Measurements from ENCODE around the gene ZNF808.
"Not testable (repeated sequence)": the region's sequence is repeated elsewhere in the genome, so short reads cannot be mapped to it uniquely, and the experiment has no call there.

Gene ZNF808

GRCh38 chr19:52536448-52536800 is 9.0 kb downstream of the ZNF808 start:
- TF ChIP-seq, protein P1, sequence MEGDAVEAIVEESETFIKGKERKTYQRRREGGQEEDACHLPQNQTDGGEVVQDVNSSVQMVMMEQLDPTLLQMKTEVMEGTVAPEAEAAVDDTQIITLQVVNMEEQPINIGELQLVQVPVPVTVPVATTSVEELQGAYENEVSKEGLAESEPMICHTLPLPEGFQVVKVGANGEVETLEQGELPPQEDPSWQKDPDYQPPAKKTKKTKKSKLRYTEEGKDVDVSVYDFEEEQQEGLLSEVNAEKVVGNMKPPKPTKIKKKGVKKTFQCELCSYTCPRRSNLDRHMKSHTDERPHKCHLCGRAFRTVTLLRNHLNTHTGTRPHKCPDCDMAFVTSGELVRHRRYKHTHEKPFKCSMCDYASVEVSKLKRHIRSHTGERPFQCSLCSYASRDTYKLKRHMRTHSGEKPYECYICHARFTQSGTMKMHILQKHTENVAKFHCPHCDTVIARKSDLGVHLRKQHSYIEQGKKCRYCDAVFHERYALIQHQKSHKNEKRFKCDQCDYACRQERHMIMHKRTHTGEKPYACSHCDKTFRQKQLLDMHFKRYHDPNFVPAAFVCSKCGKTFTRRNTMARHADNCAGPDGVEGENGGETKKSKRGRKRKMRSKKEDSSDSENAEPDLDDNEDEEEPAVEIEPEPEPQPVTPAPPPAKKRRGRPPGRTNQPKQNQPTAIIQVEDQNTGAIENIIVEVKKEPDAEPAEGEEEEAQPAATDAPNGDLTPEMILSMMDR (IDR thresholded peaks at IDR 0.05; ENCODE audit: borderline replicate concordance, control extremely low read depth, extremely low read depth, insufficient read depth, missing control alignments), result no peak
- in situ Hi-C loops (cut with MboI; ENCODE audit: low sequenced_read_pairs, unreplicated experiment), result no loop called here
- no peak for DNase-seq (ENCODE audit: low spot score)

GRCh38 chr19:52538815-52539214 is 11.3 kb downstream of the ZNF808 start:
- in situ Hi-C loops (cut with MboI; ENCODE audit: low sequenced_read_pairs, unreplicated experiment); DNase-seq (ENCODE audit: low spot score): not testable (repeated sequence)

DNA sequence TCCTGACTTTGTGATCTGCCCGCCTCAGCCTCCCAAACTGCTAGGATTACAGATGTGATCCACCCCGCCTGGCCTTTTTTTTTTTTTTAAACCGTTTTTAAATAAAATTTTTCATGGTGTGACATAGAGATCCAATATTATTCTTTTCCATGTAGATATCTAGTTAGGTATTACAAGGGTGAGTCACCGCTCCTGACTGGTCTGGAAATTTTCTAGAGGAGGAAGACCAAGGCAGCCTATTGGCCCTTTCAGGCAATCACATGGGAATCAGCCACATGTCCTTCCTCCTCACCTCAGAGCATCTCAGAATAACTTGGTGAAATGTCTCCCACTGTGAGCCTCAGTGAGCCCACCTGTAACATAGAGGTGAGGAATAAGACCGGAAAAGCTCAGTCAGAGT is 13.7 kb downstream of the ZNF808 start:
- DNase-seq (ENCODE audit: low spot score); in situ Hi-C loops (cut with MboI; ENCODE audit: low sequenced_read_pairs, unreplicated experiment): not testable (repeated sequence)

- TF ChIP-seq, protein P1 (IDR thresholded peaks at IDR 0.05; ENCODE audit: borderline replicate concordance, control extremely low read depth, extremely low read depth, insufficient read depth, missing control alignments), result no peak
- no peak for DNase-seq (ENCODE audit: low spot score)
- in situ Hi-C loops (cut with MboI; ENCODE audit: low sequenced_read_pairs, unreplicated experiment), result no loop called here
Observed at GRCh38 chr19:52541608-52542007, 14.1 kb downstream of the ZNF808 start.

DNA sequence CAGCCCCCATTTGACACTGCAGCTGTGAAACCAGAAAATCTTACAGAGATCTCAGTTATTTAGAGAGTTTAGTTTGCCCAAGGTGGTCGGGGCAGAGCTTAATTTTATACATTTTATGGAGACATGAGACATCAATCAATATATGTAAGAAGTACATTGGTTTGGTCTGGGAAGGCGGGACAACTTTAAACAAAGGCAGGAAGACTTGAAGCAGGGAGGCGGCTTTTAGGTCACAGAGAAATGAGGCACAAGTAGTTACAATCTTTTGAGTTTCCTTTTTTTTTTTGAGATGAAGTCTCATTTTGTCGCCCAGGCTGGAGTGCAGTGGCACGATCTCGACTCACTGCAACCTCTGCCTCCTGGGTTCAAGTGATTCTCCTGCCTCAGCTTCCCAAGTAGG is 15.1 kb downstream of the ZNF808 start:
- DNase-seq (ENCODE audit: low spot score); in situ Hi-C loops (cut with MboI; ENCODE audit: low sequenced_read_pairs, unreplicated experiment): not testable (repeated sequence)

DNA sequence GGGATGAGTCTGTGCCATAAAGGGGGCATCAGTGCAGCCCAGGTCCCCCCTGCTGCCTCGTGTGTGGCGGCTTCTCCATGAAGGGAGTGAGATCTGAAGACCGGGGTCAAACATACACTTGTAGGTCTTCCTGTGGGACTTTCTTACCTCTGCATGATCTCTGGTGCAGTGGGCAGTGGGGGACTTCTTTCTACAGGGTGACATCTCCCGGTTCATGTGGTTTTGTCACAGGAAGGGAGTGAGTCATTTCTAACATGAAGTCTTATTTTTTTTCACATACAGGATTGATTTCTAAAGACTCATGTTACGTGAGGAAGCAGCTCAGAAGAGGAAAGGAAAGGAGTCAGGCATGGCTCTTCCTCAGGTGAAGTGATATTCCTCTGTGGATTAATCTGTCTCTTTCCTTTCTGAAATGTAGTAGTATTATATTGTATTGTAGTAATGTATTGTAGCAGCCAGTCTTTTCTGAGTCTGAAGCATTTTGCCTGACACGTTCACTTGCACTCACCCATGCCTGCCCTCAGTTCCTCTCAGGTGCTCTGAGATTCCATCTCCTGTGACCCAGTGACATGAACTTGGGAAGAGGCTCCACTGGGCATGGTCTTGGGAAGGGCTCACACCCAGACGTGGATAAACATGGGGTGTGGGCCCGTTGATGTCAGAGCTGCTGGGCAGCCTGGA is 15.7 kb downstream of the ZNF808 start:
- no peak for DNase-seq (ENCODE audit: low spot score)
- TF ChIP-seq, protein P1 (IDR thresholded peaks at IDR 0.05; ENCODE audit: borderline replicate concordance, control extremely low read depth, extremely low read depth, insufficient read depth, missing control alignments), result no peak
- in situ Hi-C loops (cut with MboI; ENCODE audit: low sequenced_read_pairs, unreplicated experiment), result no loop called here

GRCh38 chr19:52554216-52554971 is 26.9 kb downstream of the ZNF808 start:
- DNase-seq (ENCODE audit: low spot score), result no peak
- in situ Hi-C loops (cut with MboI; ENCODE audit: low sequenced_read_pairs, unreplicated experiment), result no loop called here
- TF ChIP-seq, protein P1 (IDR thresholded peaks at IDR 0.05; ENCODE audit: borderline replicate concordance, control extremely low read depth, extremely low read depth, insufficient read depth, missing control alignments), result no peak

DNA sequence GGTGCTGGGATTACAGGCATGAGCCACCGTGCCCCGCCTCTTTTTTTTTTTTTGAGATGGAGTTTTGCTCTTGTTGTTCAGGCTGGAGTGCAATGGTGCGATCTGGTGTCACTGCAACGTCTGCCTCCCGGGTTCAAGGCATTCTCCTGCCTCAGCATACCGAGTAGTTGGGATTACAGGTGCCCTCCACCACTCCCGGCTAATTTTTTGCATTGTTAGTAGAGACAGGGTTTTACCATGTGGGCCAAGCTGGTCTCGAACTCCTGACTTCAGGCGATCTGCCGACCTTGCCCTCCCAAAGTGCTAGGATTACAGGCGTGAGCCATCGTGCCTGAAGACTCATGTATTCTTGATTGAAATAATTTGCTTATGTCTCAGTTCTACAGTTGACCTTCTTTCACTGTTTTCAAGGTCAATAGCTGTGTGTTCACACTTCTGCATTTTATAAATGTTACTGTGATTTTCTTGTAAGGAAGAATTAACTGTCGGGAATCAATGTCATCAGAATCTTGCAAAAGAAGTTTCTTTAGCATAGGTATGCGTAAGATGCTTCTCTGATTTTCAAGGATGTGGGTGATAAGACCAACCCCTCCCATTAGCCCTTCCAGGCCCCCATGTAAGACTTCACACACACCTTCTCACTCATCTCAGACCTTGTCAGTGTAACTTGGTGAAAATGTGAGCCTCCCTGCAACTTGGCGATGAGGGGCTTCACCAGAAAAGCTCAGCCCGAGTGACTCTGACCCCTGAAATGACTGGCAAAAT is 29.9 kb downstream of the ZNF808 start:
- no peak for DNase-seq (ENCODE audit: low spot score)
- TF ChIP-seq, protein P1 (IDR thresholded peaks at IDR 0.05; ENCODE audit: borderline replicate concordance, control extremely low read depth, extremely low read depth, insufficient read depth, missing control alignments), result no peak
- in situ Hi-C loops (cut with MboI; ENCODE audit: low sequenced_read_pairs, unreplicated experiment), result no loop called here

DNA sequence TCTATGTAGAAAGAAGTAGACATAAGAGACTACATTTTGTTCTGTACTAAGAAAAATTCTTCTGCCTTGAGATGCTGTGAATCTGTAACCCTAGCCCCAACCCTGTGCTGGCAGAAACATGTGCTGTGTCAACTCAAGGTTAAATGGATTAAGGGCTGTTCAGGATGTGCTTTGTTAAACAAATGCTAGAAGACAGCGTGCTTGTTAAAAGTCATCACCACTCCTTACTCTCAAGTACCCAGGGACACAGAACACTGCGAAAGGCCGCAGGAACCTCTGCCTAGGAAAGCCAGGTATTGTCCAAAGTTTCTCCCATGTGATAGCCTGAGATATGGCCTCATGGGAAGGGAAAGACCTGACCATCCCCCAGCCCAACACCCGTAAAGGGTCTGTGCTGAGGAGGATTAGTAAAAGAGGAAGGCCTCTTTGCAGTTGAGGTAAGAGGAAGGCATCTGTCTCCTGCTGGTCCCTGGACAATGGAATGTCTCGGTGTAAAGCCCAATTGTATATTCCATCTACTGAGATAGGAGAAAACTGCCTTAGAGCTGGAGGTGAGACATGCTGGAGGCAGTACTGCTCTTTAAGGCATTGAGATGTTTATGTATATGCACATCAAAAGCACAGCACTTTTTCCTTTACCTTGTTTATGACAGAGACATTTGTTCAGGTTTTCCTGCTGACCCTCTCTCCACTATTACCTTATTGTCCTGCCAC is 31.4 kb downstream of the ZNF808 start:
- in situ Hi-C loops (cut with MboI; ENCODE audit: low sequenced_read_pairs, unreplicated experiment), result not testable (repeated sequence)

DNA sequence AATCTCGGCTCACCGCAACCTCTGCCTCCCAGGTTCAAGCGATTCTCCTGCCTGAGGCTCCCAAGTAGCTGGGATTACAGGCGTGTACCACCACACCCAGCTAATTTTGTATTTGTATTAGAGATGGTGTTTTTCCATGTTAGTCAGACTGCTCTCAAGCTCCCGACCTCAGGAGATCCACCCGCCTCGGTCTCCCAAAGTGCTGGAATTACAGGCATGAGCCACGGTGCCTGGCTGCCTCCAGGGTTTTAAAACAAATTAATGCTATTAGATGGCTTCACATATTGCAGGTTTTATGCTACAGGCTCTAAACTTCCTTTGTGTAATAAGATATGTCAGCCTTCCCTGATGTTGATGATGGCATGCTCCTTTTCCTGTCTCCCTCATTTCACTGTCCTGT is 34.1 kb downstream of the ZNF808 start:
- in situ Hi-C loops (cut with MboI; ENCODE audit: low sequenced_read_pairs, unreplicated experiment); DNase-seq (ENCODE audit: low spot score): not testable (repeated sequence)

More for the DNA sequence above, 31.4 kb downstream of the ZNF808 start:
- DNase-seq (ENCODE audit: low spot score), result not testable (repeated sequence)
